ENCODE measurements around the gene KRT17. TPM values are rescaled to one million over a fixed set of nuclear protein-coding genes. Genes with fewer than 3 reads are reported as not detected.
"Not testable (repeated sequence)": the region's sequence is repeated elsewhere in the genome, so short reads cannot be mapped to it uniquely, and the experiment has no call there.

The KRT17 gene
- total RNA-seq, 1 donor from 2014 or later, result 3.1 TPM

GRCh38 chr17:41594363-41594915, 29.9 kb downstream of the KRT17 start:
- no peak for DNase-seq (ENCODE audit: low read depth, low spot score)

DNA sequence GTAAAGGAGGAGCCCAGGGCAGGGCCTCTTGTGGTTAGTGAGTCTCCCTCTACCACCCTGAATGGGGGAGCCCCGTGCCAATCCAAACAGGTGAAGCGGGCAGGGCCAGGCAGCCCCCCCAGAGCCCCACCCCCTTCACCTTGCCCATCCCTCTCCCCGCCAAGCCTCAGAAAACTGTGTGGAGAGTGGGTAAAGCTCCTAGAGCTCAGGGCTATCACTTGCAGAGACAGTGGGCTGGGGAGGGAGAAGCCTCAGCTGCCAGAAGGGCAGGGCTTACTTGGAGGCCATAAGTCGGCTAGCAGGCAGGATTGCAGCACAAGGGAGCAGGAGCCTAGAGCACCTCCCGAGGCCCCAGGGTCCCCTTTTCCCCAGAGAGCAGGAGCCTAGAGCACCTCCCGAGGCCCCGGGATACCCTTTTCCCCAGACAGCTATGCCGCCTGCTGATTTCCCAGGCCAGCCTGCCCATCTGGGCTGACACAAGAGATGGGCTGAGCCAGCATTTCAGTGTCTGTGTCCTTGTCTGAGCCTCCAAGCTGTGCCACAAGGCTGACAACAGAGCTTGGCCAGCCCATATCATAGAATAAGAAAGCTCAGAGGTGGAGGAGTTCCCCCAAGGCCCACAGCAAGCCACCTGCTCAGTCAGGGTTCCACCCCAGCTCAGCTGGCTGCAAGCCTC, 30.9 kb downstream of the KRT17 start:
- DNase-seq (ENCODE audit: low read depth, low spot score), result no peak

GRCh38 chr17:41592601-41593305, 31.6 kb downstream of the KRT17 start:
- DNase-seq (ENCODE audit: low read depth, low spot score), result no peak

- DNase-seq (ENCODE audit: low read depth, low spot score), result no peak
These were observed 35.1 kb downstream of the KRT17 start for GRCh38 chr17:41589301-41589700.

GRCh38 chr17:41588126-41588810, 36.1 kb downstream of the KRT17 start:
- no peak for DNase-seq (ENCODE audit: low read depth, low spot score)

DNA sequence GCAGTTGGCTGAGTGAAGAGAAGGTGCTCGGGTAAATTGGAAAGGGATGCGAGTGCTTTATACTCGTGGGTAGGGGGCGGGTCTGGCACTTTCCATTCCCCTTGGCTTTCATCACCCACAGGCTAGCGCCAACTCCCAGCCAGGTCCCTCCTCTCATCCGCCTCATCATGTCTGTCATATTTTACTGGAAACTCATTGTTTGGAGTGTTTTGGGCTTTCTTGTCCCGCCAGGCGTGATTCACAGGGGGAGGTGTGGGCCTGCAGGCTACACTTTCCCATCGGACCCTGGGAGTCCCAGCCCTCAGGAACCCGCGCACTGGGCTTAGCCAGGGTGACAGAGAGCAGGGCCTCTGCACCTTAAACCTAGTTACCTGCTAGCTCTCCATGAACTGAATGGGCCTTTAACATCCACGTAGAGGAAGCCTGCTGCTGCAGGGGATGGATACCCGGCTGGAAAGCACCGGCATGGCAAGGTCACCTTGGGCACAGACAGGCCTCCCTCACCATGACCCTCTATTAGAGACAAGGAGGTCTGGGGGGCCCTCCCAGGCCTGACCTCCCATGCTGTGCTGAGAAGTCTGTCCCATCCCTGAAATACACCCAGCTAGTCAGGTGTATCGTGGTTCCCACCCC, 37.4 kb downstream of the KRT17 start, which contains the start of gene KRT14:
KRT14 (minus strand) TSS at position 33 of the 633 bp plus-strand sequence. CDS start 61 bp downstream, outside the sequence.
- no peak for DNase-seq (ENCODE audit: low read depth, low spot score)

DNA sequence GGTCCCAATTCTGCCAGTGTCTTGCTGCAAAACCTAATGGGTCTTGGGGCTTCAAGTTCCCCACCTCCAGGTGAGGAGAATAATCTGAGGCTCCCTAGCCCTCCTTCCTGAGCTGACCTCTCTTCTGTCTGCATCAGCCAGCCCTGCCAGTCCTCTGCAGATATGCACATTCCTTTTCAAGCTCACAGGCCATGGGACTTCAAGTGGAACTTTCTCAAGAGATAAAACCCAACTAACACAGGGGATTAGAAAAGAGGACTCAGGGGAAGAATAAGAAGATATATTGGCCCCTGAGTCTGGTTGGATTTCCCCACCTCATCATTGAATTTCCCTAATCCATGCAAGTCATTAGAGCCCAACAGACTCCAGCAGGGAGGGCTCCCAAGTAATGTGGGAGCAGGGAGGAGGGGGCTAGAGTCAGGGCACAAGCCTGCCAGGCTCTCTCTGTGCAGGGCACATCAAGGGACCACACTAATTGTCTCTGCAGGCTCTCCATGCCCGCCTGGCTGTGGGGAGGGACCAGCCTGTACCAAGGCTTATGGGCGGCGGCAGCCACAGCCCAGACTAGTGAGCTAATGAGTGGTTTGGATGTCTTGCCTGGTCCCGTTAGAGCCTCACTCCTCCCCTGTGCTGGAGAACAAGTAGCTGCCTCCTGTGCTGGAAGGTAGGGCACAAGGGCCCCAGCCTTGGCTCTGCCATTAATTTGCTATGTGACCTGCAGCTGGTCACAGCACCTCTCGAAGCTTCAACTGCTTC, 38.9 kb downstream of the KRT17 start:
- DNase-seq (ENCODE audit: low read depth, low spot score), result no peak

- DNase-seq (ENCODE audit: low read depth, low spot score), result not testable (repeated sequence)
These were observed 39.9 kb downstream of the KRT17 start for GRCh38 chr17:41584331-41584927.

DNA sequence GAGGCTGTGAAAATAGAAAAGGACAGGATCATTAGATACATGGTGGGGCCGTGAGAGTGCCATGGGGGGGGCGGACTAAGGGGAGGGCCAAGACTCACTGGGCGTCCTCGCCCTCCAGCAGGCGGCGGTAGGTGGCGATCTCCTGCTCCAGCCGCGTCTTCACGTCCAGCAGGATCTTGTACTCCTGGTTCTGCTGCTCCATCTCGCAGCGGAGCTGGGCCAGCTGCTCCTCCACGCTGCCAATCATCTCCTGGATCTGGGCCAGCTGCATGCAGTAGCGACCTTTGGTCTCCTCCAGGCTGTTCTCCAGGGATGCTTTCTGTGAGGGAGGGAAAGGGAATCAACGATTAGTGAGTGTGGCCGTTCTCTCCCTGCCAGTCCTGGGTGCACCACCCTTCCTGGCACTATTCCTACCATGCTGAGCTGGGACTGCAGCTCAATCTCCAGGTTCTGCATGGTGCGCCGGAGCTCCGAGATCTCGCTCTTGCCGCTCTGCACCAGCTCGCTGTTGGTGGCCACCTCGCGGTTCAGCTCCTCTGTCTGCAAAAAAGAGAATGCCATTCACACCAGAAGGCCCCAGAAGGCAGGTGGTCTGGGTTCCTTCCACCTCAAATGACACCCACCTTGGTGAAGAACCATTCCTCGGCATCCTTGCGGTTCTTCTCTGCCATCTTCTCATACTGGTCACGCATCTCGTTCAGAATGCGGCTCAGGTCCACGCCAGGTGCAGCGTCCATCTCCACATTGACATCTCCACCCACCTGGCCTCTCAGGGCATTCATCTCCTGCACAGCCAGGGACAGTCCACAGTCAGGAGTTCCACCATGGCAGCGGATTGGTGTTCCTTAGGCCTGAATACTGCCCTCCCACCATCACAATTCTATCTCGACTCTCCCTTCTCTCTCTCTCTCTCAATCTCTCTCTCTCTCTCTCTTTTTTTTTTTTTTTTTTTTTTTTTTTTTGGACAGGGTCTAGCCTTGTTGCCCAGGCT, 40.9 kb downstream of the KRT17 start:
- DNase-seq (ENCODE audit: low read depth, low spot score), result no peak

- DNase-seq (ENCODE audit: low read depth, low spot score), result not testable (repeated sequence)
These were observed 42.1 kb downstream of the KRT17 start for GRCh38 chr17:41582061-41582968.

GRCh38 chr17:41581366-41582060, 42.9 kb downstream of the KRT17 start:
- DNase-seq (ENCODE audit: low read depth, low spot score), result no peak

DNA sequence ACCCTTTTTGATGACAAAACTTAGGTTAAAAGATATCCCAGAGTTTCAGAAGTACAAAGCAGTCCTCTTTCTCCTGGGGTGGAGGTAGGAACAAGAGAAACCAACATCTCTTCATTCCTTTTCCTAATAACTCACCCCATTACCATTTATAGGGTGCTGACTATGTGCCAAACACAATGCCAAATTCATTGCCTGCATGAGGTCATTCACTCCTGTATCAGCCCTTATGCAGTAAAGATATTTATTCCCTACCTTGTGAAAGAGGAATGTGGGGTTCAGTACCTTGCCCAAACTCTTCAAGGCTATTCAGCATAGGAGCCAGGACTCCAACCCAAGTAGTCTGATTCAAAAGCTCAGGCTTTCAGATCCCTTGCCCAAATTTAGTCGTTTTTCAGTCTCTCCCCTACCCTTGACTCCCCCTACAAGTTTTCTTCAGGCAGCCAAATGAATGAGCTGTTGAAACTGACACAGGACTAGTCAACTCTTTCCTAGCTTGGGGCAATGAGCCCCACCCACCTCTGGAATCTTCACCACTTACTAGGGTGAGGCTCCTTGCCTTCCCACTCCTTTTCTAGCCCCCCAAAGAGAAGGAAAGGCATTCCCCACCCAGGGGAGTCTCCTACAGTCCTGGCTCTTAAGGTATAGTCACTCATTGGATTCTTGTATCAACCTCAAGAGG, 43.5 kb downstream of the KRT17 start:
- no peak for DNase-seq (ENCODE audit: low read depth, low spot score)

DNA sequence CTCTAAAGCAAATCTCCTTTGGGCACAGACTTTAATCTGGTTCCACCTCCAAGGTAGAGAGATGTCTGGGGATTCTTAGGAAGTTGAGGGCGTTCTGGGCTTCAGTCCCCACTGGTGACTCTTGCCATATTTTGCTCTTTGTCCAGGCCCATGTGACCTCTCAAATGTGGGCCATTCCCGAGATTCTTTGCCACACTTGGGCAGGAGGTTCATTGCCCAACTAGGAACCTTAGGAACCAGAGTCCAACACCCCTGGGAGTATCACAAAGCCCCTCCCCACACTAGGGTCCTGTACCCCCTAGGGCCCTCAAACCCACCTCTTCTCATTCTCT, 44.2 kb downstream of the KRT17 start:
- no peak for DNase-seq (ENCODE audit: low read depth, low spot score)

DNA sequence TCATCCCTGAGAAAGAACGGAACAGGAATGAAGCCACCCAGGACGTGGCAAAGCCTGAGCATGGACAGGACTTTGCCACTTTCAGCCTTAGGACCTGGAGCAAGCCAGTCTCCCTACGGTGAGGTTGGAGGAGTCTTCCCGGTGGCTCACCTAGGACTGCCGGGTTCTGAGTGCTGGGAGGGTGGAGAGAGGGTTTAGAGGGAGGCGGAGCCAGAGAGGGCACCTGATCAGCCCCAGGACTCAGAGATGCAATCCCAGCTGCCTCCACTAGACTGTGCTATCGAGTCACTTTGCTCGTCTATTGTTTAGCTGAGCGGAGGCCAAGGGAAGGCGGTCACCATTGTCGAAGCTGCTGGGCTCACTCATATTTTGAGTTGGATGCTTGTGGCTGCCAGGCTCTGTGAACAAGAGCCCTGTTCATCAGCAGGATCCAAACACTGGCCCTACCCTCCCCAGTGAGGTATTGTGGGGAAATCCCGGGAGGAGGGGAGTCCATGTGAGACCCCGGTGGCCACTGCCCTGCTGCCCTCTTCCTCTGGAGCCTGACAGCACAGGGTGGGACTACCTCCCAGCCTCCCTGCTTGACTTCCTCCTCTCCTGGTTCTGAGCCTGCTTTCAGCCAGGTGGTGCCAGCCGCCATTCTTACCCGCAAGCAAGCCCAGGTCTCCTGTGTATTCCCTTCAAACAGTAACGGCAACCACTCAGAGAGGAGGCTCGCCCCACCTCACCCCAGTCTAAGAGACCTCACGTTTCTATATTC, 44.7 kb downstream of the KRT17 start:
- DNase-seq (ENCODE audit: low read depth, low spot score), result peak; percentile 35

DNA sequence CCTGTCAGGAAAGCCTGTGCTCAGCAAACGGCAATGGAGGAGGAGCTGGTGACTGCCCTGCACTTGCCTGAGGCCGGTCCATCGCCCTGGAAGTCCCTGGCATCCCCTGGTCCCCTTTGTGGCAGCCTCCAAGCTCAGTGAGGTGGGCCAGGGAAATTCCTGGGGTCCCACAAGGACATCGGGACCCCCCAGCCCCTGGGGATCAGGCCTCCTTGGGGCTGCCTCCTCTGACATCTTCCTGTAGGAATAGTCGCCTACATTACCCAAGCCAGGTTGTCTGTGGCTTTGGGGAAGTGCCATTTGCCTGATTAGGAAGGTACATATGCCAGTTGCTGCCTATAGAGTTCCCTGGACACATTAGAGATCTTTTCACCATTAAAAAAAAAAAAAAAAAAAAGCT, 45.4 kb downstream of the KRT17 start:
- DNase-seq (ENCODE audit: low read depth, low spot score), result no peak

- DNase-seq (ENCODE audit: low read depth, low spot score), result no peak
These were observed 45.8 kb downstream of the KRT17 start for GRCh38 chr17:41578538-41578937.

All from pulmonary artery endothelial cell (primary cell).